Measurements from ENCODE around the gene PDP2.

GRCh38 chr16:66926961-66927436 lies 46.7 kb downstream of the PDP2 start:
- TF ChIP-seq POLR2AphosphoS5 (IDR thresholded peaks at IDR 0.05; ENCODE audit: low read depth, low read length), result no peak
- TF ChIP-seq TAF1 (IDR thresholded peaks at IDR 0.05; ENCODE audit: borderline replicate concordance, insufficient read depth, low read length), result no peak
- TF ChIP-seq SIN3A (IDR thresholded peaks at IDR 0.05; ENCODE audit: borderline replicate concordance, insufficient read depth, low read length), result no peak
- TF ChIP-seq, protein P1, sequence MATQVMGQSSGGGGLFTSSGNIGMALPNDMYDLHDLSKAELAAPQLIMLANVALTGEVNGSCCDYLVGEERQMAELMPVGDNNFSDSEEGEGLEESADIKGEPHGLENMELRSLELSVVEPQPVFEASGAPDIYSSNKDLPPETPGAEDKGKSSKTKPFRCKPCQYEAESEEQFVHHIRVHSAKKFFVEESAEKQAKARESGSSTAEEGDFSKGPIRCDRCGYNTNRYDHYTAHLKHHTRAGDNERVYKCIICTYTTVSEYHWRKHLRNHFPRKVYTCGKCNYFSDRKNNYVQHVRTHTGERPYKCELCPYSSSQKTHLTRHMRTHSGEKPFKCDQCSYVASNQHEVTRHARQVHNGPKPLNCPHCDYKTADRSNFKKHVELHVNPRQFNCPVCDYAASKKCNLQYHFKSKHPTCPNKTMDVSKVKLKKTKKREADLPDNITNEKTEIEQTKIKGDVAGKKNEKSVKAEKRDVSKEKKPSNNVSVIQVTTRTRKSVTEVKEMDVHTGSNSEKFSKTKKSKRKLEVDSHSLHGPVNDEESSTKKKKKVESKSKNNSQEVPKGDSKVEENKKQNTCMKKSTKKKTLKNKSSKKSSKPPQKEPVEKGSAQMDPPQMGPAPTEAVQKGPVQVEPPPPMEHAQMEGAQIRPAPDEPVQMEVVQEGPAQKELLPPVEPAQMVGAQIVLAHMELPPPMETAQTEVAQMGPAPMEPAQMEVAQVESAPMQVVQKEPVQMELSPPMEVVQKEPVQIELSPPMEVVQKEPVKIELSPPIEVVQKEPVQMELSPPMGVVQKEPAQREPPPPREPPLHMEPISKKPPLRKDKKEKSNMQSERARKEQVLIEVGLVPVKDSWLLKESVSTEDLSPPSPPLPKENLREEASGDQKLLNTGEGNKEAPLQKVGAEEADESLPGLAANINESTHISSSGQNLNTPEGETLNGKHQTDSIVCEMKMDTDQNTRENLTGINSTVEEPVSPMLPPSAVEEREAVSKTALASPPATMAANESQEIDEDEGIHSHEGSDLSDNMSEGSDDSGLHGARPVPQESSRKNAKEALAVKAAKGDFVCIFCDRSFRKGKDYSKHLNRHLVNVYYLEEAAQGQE (IDR thresholded peaks at IDR 0.05; ENCODE audit: insufficient read depth in 1 of 2, low read depth in 2 of 2, low read length in 2 of 2), result no peak
- no peak for TF ChIP-seq FOXP2 (optimal IDR thresholded peaks at IDR 0.05; ENCODE audit: borderline replicate concordance, extremely low read depth, extremely low read length, insufficient read depth)

Measured in PFSK-1 (cell line).